ENCODE data around the gene MUSTN1.

MUSTN1 gene

DNA sequence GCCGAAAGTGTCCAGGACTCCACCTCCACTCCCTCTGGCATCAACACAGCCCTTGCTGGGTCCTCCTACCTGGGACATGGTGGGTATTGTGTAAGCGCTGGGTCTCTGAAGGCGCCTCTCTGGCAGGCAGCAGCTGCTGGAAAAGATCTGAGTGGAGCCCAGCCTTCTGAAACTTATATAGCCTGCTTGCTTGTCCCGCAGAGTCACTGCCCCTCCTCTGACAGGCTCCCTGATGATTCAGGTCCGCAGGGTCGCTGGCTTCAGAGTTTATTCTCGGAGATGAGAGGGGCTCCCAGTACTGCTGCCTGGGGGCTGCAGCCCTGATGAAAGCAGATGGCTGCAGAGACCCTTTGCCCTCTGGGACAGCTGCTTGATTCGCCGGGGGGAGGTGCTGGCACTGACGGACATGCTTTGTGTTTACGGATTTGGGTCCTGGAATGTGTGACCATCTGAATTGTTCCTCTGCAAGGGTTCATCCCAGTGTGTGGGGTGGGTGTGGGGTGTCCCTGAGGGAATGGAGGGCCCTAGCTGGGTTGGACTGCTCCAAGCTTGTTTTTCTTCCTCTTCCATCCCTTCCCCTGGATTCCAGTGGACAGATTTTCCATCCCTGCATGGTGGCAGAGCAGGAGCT, at the start of gene MUSTN1:
TSS of gene MUSTN1 (minus strand) at position 149 of the 631 bp plus-strand sequence. CDS start at position 78, 71 bp downstream.
- no peak for DNase-seq

DNA sequence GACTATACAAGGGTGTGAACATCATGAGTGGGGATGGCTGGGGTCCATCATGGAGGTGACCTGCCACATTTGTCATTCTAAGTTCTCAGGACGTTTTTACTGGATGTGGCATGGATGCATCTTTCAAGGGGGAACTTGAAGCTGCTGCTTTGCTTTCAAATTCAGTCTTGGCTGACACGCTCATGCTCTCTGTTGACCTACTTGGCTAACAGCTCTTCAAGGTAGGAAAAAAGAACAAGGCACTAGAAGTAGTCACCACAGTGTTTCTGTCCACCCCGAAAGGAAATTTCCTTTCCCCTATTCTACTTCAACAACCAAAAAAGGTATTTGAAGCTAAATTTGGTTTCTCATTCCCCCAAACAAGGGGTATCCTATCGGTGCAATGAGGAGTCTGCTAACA, 47.6 kb upstream of the MUSTN1 start:
- DNase-seq: no peak

DNA sequence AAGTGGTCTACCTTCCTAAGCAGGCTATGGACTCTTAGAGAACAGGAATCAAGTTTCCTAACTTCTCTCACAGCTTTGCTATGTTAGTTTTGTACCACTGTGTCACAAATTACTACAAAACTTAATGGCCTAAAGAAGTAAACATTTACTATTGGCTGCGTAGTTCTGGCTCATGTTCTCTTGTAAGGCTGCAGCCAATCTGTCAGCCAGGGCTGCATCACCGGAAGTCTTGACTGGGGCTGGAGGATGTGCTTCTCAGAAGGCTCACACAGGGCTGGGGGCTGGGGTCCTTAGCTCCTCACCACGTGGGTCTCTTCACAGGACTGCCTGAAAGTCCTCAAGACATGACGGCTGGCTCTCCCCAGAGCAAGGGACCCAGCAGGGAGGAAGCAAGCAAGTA, 47.1 kb upstream of the MUSTN1 start:
- DNase-seq: no peak

DNA sequence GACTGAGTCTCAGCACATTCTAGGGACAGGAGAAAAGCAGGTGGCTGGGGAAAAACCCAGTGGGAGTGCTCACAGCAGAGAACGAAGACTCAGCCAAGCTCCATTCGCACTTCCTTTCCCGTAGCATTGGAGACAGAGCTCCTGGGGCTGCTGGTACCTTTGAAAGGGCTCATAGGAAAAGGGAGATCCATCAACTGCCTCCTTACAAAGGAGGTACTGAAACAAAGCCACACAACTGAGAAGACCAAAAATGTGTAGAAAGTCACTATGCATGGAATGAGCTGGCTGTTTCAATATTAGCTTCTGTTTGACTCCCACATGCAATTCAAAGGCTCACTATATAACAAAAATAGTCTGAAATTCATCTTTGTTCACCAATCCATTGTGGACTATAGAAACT, 45.7 kb upstream of the MUSTN1 start:
- DNase-seq: no peak

DNA sequence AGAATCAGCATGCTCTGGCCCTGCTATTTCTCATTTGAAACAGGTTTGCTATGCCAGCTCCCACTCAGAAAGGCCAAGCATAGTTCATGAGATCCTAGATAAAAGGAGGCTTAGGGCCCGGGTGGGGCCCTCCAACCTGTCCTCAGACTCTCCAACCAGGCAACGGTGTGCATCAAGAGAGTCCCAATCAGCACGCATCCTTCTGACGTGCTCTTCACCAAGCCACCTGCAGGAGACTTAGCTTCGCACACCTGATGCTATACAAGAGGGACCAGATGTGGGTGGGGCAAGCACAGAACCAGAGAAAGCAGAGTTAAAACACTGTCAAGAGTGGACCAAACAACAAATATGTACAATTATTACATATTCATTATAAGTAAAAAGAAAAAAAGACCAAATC, 45.2 kb upstream of the MUSTN1 start:
- no peak for DNase-seq

DNA sequence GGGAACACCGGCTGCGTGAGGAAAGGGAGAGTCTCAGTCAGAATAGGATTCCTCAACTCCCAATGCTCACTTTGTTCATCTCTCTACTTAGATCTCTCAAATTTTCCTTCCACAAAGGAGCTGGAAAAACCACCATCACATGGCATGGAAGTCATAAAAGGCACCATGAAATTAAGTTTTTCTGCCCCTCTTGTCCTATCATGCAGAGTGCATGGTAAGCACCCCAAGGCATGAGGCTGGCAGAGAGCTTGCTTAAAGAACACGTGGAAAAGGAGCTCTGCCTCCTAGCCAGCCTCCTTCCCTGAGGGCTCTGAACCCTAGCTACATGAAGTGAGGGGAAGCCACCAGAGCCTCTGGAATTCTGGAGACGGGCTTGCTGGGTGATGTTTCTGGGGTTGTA, 44.8 kb upstream of the MUSTN1 start:
- DNase-seq: no peak

DNA sequence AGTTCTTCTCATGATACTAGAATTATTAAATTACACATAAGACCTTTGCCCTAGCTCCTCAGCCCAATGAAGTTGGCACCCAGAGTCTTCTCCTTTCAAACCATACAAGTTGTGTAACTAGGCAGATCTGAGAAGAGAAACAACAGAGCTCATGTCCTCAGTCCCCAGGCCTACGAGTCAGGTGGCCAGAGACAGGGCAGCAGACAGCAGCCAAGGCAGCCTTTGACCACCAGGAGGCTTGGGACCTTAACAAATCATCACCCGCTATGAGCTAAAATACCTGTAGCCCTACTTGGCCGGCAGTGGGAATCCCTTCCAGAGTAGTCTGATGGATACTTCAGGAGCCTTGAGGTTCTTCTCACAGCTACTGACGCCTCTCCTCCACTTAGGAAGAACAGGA, 44.3 kb upstream of the MUSTN1 start:
- DNase-seq: no peak

DNA sequence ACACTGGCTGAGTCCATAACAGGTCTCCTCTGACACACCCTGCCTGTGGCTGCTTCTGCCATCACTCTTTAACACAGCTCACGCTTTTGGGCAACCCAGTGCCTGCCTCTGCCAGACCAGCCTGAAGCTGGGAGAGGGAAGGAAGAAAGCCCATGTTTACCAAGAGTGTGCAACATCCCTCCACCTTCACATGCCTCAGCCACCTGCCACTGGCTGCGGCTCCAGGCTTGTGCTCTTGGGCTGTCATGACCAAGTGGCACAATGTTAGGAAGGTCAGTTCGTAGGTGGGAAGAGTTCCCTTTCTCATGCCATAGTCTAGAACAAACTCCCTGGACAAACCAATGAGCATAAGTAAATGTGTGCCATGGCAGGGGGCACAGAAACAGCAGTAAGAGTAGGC, 42.3 kb upstream of the MUSTN1 start:
- no peak for DNase-seq

DNA sequence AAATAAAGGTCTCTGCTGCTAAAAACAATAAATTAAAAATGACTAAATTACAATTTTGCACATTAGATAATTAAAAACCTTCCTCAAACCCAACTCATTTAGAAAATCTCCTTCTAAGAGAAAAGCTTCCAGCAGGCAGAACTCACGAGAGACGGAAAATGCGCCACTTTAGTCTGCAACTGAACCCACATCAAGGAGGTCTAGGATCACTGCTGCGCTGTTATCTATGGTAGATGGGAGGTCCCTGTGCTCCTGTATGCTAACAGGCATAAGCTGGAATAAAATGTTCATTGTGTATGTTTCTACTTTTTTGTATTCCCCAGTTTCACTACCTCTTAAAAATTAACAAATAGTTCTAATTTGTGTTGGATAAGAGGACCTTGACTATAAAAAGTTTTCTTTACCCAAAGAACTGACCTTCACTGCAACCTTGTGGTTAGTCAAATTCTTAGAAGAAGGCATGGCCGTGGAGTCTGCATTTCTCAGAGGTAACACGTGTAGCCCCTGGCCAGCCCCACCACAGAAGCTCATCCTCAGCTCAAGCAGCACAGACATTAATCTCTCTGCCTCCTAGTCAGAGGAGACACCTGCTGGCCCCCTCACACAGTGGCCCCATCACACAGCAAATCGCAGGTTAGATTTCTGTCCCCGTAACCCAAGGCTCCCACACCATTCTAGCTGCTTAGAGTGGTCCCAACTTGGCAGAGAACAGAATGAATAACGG, 40.2 kb upstream of the MUSTN1 start:
- no peak for DNase-seq

DNA sequence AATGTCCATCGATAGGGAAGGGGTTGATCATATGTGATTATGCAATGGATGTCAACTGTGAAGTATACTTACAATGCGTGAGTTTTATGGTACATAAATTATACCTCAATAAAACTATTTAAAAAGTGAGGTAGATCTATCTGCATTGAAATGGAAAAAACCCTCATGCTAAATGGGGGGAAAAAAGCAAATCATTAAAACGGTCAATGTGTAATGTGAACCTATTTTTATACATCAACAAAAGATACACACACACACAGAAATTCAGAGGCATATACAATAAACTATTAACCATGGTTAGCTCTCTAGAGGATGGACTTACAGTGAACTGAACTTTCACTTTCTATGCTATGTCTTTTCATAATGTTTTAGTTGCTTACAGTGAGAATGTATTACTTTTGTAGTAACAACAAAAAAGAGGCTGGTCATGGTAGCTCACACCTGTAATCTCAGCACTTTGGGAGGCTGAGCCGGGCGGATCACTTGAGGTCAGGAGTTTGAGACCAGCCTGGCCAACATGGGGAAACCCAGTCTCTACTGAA, 39.4 kb upstream of the MUSTN1 start:
- DNase-seq: no peak

DNA sequence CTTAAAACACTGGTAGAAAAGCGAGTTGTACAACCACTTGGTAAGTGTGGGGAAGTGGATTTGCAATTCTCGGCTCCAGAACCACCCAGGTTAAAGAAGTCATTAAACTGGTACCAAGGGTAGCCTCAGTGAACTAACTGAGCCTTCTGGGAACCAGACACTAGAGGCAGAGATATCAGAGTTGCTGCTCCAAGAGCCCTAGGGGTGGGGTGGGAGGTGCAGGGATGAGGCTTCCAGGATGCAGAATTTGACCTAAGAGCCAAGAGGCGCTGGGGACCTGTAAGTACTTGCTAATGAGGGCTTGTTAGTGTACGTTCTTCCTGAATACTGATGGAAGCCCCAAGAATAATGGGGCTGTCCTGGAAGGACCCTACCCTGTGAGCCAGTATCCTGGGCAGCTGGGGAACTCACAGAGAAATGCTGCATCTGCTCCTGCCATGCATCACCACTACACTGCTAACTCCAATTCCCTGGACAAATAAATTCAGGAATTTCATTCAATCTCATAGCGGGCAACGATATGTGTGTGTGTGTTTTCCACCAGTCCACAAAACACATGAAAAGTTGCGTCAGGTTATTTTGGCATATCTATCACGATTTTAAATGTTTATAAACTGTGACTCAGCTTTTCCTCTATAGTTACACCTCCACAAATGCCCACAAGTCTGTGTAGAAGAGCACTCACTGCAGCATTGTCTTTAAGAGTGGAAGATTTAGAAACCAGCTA, 38.8 kb upstream of the MUSTN1 start:
- DNase-seq: no peak

DNA sequence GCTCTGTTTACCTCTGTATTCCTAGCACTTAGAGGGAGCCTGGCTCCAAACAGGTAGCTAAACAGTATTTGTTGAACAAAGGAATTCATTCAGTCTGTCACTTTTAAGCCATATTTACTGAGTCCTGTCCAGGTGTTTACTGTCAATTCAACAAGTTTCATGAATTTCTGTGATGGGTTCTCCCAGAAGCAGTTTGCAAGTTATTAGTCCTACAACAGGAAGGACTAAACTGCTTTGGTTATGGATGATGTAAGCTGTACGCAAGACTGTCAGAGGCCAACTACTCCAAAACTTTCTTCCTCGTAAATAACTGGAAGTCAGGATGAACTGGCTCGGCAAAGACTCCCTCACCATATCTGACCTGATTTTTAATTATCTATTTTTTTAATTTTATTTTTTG, 37.4 kb upstream of the MUSTN1 start:
- no peak for DNase-seq

DNA sequence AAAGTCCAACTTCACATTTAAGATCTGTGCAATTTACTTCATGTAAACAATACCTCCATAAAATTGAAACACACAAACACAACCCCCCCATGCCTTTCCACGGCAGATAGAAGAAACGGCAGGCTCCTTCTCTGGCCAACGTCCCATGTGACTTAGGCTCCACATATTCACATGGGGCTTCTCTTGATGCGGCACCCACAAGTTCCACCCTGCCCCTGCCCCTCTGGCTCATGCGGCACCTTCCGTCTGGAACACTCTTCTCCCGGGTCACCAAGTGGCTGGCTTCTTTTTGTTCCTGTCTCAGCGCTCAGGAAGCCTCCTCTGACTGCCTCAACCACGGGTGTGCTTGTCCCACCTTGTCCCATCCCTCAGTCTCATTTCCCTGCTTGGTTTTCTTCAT, 36.9 kb upstream of the MUSTN1 start:
- no peak for DNase-seq

DNA sequence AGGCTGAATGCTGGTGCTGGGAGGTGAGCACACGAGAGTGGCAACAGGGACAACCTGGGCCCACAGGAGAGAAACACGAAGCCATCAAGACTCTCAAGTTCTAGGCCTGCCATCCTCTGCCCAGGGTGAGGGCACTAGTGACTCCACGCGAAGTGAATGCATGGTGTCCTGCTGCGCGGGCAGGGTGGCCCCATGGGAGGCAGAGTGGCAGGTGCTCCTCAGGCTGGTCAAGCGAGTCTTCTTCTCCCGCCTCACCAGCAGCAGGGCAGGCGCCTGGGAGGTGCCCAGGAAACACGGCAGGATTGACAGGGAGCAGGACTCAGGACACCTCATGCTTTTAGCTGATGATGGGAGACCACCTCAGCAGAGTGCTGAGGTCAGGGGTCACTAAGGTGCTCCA, 35.7 kb upstream of the MUSTN1 start:
- DNase-seq: no peak

DNA sequence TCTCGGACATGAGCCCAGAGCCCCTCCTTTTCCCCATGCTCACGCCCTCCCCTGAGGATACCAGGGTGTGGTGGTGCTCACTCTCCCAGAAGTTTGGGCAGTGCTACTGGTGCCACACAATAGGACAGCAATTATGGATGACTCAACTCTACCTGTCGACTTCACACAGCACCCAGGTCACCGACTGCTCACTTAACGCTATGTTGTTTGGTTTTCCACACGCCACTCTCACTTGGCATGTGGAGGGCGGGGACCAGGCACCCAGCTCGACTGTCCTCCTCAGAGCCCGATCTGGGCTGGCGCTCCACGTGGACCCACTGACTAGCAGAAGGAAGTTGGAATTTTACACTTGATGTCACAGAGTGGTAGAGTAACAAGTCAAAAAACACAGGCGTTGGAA, 31.6 kb upstream of the MUSTN1 start:
- DNase-seq: no peak

DNA sequence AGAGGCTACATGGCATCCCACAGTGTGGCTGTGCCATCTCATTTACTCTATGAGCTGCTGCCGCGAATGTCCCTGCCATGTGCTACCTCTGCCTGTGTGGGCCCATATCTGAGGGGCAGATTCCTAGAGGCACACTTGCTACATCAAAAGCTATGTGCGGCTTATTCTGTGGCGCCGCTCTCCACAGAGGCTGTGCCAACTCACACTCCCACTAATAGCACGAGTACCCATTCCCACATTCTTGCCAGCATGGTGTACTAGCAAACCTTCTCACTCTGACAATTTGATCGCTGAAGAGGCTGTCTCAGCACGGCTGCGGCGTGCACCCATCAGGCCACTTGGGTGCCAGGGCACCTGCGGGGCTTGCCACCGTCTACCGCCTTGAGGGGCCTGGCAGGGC, 31.2 kb upstream of the MUSTN1 start:
- no peak for DNase-seq

DNA sequence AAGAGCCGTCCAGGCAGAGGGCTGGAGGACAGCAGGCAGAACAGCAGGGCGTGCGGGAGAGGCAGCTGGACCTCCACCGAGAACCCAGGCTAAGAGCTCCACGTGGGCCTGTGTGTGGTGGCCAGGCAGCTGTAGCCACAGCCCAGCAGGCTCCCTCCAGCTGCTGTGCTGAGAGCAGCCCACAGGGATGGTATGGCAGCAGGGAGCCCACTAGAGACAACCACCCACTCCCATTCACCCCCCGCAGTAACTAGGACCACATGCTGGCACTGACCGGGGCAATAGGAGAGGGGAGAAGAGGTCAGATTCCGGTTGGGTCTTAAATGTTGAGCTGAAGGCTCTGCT, 25.6 kb upstream of the MUSTN1 start:
- no peak for DNase-seq

DNA sequence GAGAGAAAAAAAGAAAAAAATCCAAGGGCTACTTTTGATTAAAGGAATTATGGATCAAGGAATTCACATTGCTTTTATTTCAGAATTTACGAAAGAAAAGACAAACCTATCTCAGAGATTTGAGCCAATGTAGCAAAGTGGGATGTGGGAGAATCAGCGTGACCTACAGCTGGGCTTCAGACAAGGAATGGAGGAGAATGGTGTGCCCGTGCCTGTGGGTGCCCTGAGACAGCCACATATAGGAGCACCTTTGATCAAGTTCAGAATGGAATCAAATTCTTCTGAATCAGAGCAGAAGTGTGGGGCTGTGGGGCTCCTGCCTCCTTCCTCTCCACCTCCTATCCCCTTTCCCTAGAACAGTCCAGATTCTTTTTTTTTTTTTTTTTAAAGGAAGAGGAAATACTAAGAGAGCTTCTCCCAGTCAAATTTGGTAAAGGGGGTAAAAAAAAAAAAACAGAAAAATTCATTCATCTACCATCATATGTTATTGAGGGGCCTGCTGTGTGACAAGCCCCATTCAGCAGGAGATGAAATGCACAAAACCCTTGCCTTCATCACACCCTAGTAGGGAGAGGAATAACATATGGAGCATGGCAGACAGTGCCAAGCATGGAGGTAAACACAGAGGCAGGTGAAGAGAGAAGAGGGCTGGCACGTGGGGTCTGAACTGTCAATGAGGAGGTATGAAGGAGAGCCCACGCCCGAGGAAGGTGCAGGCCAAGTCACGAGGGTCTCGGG, 25.0 kb upstream of the MUSTN1 start:
- no peak for DNase-seq

DNA sequence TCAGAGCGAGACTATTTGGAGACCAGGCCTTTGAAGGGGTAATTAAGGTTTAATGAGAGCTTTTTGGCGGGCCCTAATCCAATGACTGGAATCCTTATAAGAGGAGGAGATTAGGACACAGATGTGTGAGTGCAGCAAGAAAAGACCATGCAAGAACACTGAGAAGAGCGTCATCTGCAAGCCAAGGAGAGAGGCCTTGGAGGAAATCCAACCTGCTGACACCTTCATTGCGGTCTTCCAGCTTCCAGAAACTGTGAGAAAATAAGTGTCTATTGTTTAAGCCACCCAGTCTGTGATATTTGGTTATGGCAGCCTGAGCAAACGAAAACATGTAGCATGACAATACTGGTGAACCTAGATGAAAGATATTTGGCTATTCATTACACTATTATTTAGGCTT, 23.0 kb upstream of the MUSTN1 start:
- DNase-seq: no peak

DNA sequence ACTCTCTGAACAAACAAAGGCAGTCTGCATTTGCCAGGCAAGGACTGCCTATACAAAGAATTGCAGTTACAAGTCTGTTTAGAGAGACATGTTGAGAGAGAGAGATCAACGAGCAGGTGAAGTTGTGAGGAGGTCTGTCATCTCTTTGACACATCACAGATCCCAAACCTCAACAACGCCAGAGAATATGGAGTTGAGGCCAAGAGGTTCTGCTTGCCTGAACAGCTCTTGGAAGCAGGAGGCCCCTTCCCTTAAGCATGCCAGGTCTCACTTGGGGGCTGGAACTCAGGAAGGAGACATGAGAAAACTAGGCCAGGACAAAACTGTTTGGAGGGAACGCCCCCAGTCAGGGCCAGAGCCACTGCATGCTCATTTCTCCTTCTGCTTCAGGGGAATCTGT, 22.3 kb upstream of the MUSTN1 start:
- no peak for DNase-seq

DNA sequence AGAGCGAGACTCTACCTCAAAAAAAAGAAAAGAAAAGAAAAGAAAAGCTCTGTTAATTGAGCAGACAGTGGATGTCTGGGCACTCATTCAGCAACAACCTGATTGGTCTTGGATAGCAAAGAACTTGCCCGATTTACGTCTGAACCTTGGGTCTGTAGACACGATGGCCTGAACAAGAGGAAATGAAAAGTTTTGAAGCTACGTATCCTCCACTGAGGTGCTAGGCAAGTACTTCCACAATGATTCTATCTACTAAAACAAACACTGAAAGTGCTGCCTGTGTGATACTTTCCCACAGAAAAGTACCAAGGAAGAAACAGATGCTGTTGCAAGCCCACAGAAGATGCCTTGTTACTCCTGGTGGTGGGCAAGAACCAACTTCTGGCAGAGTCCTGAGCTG, 21.8 kb upstream of the MUSTN1 start:
- no peak for DNase-seq

DNA sequence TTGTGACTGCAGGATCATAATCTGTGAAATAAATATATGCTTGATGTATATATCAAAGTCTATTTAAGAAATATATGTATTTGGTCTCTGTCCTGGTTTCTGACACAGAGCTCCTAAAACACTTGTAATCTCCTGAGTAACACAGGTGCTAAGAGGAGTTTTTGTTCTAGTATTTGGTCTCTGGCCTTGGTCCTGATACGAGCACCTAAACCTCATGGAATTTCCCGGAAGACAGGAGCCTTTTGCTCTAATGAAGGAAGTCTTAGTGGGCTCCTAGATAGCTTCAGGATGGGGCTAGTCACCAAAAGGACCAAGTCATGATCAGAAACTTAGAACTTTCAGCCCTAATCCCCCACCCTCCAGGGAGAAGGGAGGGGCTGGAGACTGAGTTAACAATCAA, 19.2 kb upstream of the MUSTN1 start:
- no peak for DNase-seq

DNA sequence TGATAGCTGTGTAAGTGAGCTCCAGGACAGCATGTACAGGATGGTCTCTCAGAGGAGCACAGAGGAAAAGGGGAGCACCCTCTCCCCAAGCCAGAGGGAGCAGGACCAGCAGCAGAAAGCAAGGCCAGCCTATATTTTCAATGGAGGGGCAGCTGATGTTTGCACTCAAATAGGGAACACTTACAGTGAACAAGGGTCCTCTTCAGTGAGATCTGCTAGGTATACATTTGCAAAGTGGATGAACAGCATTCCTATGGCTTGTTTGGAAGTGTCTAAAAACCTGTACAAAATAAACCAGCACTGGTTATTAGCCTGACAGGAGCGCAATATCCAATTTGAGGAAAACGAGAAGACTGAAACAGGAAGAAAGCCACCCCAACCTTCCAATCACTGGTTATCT, 17.6 kb upstream of the MUSTN1 start:
- DNase-seq: no peak
